GM12878 (cell line): ENCODE data around the gene STX4. TPM values are rescaled to one million over a fixed set of nuclear protein-coding genes. Genes with fewer than 3 reads are reported as not detected.
A peak's percentile ranks its signal among the peaks of the same experiment; 100 is the strongest.

Experiments
- CEBPZ ChIP-seq: fragments of 150-350 bp; IDR thresholded peaks from 2 replicates; pipeline ENCODE4 v1.6.1; 2016; ENCODE audit warnings: low read depth, low read length
- ESRRA ChIP-seq: IDR thresholded peaks from 2 replicates; pipeline ENCODE4 v1.6.1; 2012; ENCODE audit warnings: mild to moderate bottlenecking, low read length, improper control_type of control experiment
- FOXM1 ChIP-seq: IDR thresholded peaks from 2 replicates; pipeline ENCODE4 v1.6.1; 2012; ENCODE audit warnings: low read depth, mild to moderate bottlenecking, inconsistent platforms, low read length, moderate library complexity
- IRF5 ChIP-seq: fragments of 450-650 bp; IDR thresholded peaks from 2 replicates; pipeline ENCODE4 v1.6.1; 2017; ENCODE audit warnings: borderline replicate concordance
- MAX ChIP-seq: IDR thresholded peaks from 2 replicates; pipeline ENCODE4 v1.6.1; 2012; ENCODE audit warnings: low read depth, low read length, improper control_type of control experiment
- MYB ChIP-seq: fragments of 150-350 bp; IDR thresholded peaks from 2 replicates; pipeline ENCODE4 v1.6.1; 2014; ENCODE audit warnings: mild to moderate bottlenecking, low read depth, low read length, borderline replicate concordance
- NFYA ChIP-seq: IDR thresholded peaks from 2 replicates; pipeline ENCODE4 v1.6.1; 2011; ENCODE audit warnings: low read depth, mild to moderate bottlenecking, low read length, improper control_type of control experiment, borderline replicate concordance
- NR2C1 ChIP-seq: fragments of 450-650 bp; IDR thresholded peaks from 2 replicates; pipeline ENCODE4 v1.6.1; 2017; ENCODE audit warnings: antibody characterized with exemption, mild to moderate bottlenecking, moderate library complexity
- NR2F1 ChIP-seq: fragments of 450-650 bp; conservative IDR thresholded peaks from 2 replicates; pipeline ENCODE4 v1.6.1; 2017; ENCODE audit warnings: mild to moderate bottlenecking
- PAX8 ChIP-seq: fragments of 450-650 bp; IDR thresholded peaks from 2 replicates; pipeline ENCODE4 v1.6.1; 2017; ENCODE audit warnings: mild to moderate bottlenecking, moderate library complexity
- SMAD5 ChIP-seq: IDR thresholded peaks from 2 replicates; pipeline ENCODE4 v1.6.1; 2016; ENCODE audit warnings: antibody characterized with exemption, low read depth
- SMC3 ChIP-seq: IDR thresholded peaks from 2 replicates; pipeline ENCODE4 v1.6.1; 2011; ENCODE audit warnings: low read length, improper control_type of control experiment, borderline replicate concordance
- SPI1 ChIP-seq: IDR thresholded peaks from 2 replicates; pipeline ENCODE4 v1.6.1; 2011; ENCODE audit warnings: low read depth, mild to moderate bottlenecking, low read length, moderate library complexity, borderline replicate concordance; ENCODE audit not compliant: insufficient read depth
- polyA plus RNA-seq, 11 experiments: library from polyadenylated mRNA; depleted of rRNA in 4 of 11; unstranded in 6 of 11; stranded (reverse) in 5 of 11; fragments of >200 nt; fragmentation: Nextera tagmentation in 4 of 11; fragmentation: Illumina TruSeq in 1 of 11; extraction: Ambion mirVana in 4 of 11; extraction: Trizol in 1 of 11; gene quantifications; 1 replicate in 1 of 11; 2 replicates in 10 of 11; pipeline versions ENCODE4 v1.2.1 to v1.2.3, GENCODE V29; 2011 to 2016; ENCODE audit warnings: inconsistent platforms in 2 of 11, missing spikeins in 2 of 11, low read depth in 1 of 11
- total RNA-seq, 4 experiments: library from RNA; depleted of rRNA in 3 of 4; stranded (reverse); fragments of >200 nt in 3 of 4; fragmentation: Illumina TruSeq in 1 of 4; extraction: Trizol in 1 of 4; gene quantifications; 2 replicates each; pipeline versions ENCODE4 v1.2.1 to v1.2.3, GENCODE V29; 2013 to 2021

The STX4 gene
- total and polyA plus RNA-seq, 10 of the 15 experiments (the other 5 are each of a cell fraction or from before 2014, with no cell fraction given): 3.3 to 37.6 (median 22.6) TPM

- TF ChIP-seq SMAD5: no peak
- TF ChIP-seq MYB: peak; percentile 54; the same call in 1 of the 2 replicates
- TF ChIP-seq MAX: peak; percentile 95
- no peak for TF ChIP-seq NFYA
- TF ChIP-seq CEBPZ: no peak
- TF ChIP-seq NR2C1: peak; percentile 61
- no peak for TF ChIP-seq IRF5
- no peak for TF ChIP-seq PAX8
- no peak for TF ChIP-seq FOXM1
- peak; percentile 9; the same call in 1 of the 2 replicates for TF ChIP-seq SPI1
- TF ChIP-seq NR2F1: peak; percentile 89
- TF ChIP-seq SMC3: no peak
- TF ChIP-seq ESRRA: peak; percentile 69; the same call in 1 of the 2 replicates
- TF ChIP-seq, all 136 proteins: peak for 79
These were observed at the start of gene STX4 (continued) for GRCh38 chr16:31032736-31033708.
